Common myeloid progenitor, CD34-positive (primary cell): ENCODE results near the gene AKAP13.

Experiments used
- CTCF ChIA-PET: fragments of 350-600 bp; sonication (Branson Sonifier 250); formaldehyde crosslinking; loops from one replicate; lab custom pipeline; 2021; ENCODE audit warnings: antibody characterized with exemption; lab: Charles Lee
- POLR2A ChIA-PET: fragments of 350-600 bp; sonication (Branson Sonifier 250); formaldehyde crosslinking; loops from one replicate; lab custom pipeline; 2021; ENCODE audit warnings: antibody characterized with exemption; lab: Charles Lee
- DNase-seq, 3 donors: peaks; one replicate each; pipeline versions ENCODE4 v3.0.0 to v3.0.0-alpha.2; 2013
- H3K27ac ChIP-seq, 2 experiments: 1 replicate in 1 of 2; 2 replicates in 1 of 2; pipeline ENCODE4 v1.7.0; 2013; ENCODE audit warnings: inconsistent platforms in 2 of 2, low read length in 2 of 2, mild to moderate bottlenecking in 2 of 2, low read depth in 1 of 2, moderate library complexity in 1 of 2; ENCODE audit not compliant: severe bottlenecking in 2 of 2, insufficient read depth in 1 of 2, poor library complexity in 1 of 2
- H3K27me3 ChIP-seq, 5 experiments: replicated peaks in 2 of 5; 1 replicate in 3 of 5; 2 replicates in 2 of 5; pipeline versions ENCODE4 v1.6.1 to v1.7.0; 2013; ENCODE audit warnings: low read length in 4 of 5, mild to moderate bottlenecking in 2 of 5, moderate library complexity in 2 of 5, inconsistent platforms in 1 of 5; ENCODE audit not compliant: insufficient read depth in 5 of 5, control insufficient read depth in 4 of 5
- H3K36me3 ChIP-seq, 4 experiments: 1 replicate in 2 of 4; 2 replicates in 2 of 4; pipeline versions ENCODE4 v1.6.1 to v1.7.0; 2013; ENCODE audit warnings: low read length in 3 of 4, control low read depth in 1 of 4, mild to moderate bottlenecking in 1 of 4; ENCODE audit not compliant: control insufficient read depth in 4 of 4, insufficient read depth in 4 of 4
- H3K4me1 ChIP-seq, 4 experiments: 1 replicate in 3 of 4; 2 replicates in 1 of 4; pipeline versions ENCODE4 v1.6.1 to v1.7.1; 2013; ENCODE audit warnings: low read length in 3 of 4, mild to moderate bottlenecking in 3 of 4, control low read depth in 1 of 4, inconsistent platforms in 1 of 4, moderate library complexity in 1 of 4; ENCODE audit not compliant: control insufficient read depth in 4 of 4, insufficient read depth in 4 of 4; ENCODE audit errors: control extremely low read depth in 1 of 4
- H3K4me3 ChIP-seq, 7 experiments: 1 replicate in 4 of 7; 2 replicates in 3 of 7; pipeline versions ENCODE4 v1.5.1 to v1.7.0; 2013; ENCODE audit warnings: mild to moderate bottlenecking in 7 of 7, low read length in 6 of 7, moderate library complexity in 6 of 7, inconsistent platforms in 2 of 7, low read depth in 2 of 7, control low read depth in 1 of 7; ENCODE audit not compliant: insufficient read depth in 4 of 7, control insufficient read depth in 1 of 7; ENCODE audit errors: extremely low read depth in 1 of 7
- H3K9me3 ChIP-seq, 5 experiments: 1 replicate in 4 of 5; 2 replicates in 1 of 5; pipeline versions ENCODE4 v1.6.1 to v1.7.1; 2013; ENCODE audit warnings: low read length in 4 of 5, mild to moderate bottlenecking in 2 of 5, inconsistent platforms in 1 of 5, low read depth in 1 of 5, moderate library complexity in 1 of 5; ENCODE audit not compliant: control insufficient read depth in 4 of 5, insufficient read depth in 2 of 5; ENCODE audit errors: control extremely low read depth in 1 of 5
- WGBS: methylation state at CpG from one replicate; pipeline ENCODE4 v1.1.5; 2013; ENCODE audit not compliant: insufficient coverage; 5-methylcytosine and 5-hydroxymethylcytosine counted together

Gene AKAP13

GRCh38 chr15:85541744-85542143 lies 161.3 kb downstream of the AKAP13 start:
- H3K4me1 ChIP-seq, result peaks cover 17 to 38% (median 25%) of the 10 kb centered on the region in 4 experiments
- H3K27ac ChIP-seq, result no peak overlapping the region
- 100% methylated on average over 1 of the region's 1 CpG for WGBS
- ChIA-PET CTCF (interaction anchor here (0.9 to 2.6 kb wide), 4 partner anchors 17 to 37 kb away, joined by 3 to 8 read pairs (median 4); no protein-coding TSS in a partner anchor), POLR2A (interaction anchor here (1.3 kb wide), 1 partner anchor 41 kb away, joined by 4 read pairs; no protein-coding TSS in a partner anchor)
- H3K4me3 ChIP-seq, result no peak overlapping the region
- H3K36me3 ChIP-seq, result peaks cover 0 to 3% (median 0%) of the 10 kb centered on the region in 4 experiments
- H3K9me3 ChIP-seq, result no peaks in the 10 kb centered on the region
- no peaks in the 10 kb centered on the region for H3K27me3 ChIP-seq
- peak in 1 of 3 donors; percentile 29 for DNase-seq

GRCh38 chr15:85542488-85542887 lies 162.1 kb downstream of the AKAP13 start:
- Histone ChIP-seq H3K4me1 (peaks cover 17 to 46% (median 30%) of the 10 kb centered on the region in 4 experiments), H3K27ac (no peak overlapping the region), H3K4me3 (no peak overlapping the region), H3K27me3 (no peaks in the 10 kb centered on the region), H3K9me3 (no peaks in the 10 kb centered on the region), H3K36me3 (peaks cover 0 to 3% (median 0%) of the 10 kb centered on the region in 4 experiments)
- DNase-seq, result no peak
- 100% methylated on average over 3 of the region's 3 CpGs for WGBS
- CTCF ChIA-PET, result interaction anchor here (0.9 to 2.6 kb wide), 3 partner anchors 16 to 37 kb away, joined by 3 to 8 read pairs (median 4); no protein-coding TSS in a partner anchor
- POLR2A ChIA-PET, result interaction anchor here (1.3 kb wide), 1 partner anchor 40 kb away, joined by 4 read pairs; no protein-coding TSS in a partner anchor

- H3K27ac ChIP-seq, result no peak overlapping the region
- no peaks in the 10 kb centered on the region for H3K27me3 ChIP-seq
- no peak overlapping the region for H3K4me3 ChIP-seq
- H3K4me1 ChIP-seq, result peaks cover 20 to 50% (median 32%) of the 10 kb centered on the region in 4 experiments
- ChIA-PET CTCF (interaction anchor here (0.9 to 2.6 kb wide), 7 partner anchors 9 to 54 kb away, joined by 3 to 12 read pairs (median 4); no protein-coding TSS in a partner anchor), POLR2A (interaction anchor here (1.3 kb wide), 1 partner anchor 39 kb away, joined by 4 read pairs; no protein-coding TSS in a partner anchor)
- no peaks in the 10 kb centered on the region for H3K9me3 ChIP-seq
- WGBS, result 84% methylated on average over 3 of the region's 3 CpGs
- DNase-seq, result peak in 1 of 3 donors; percentile 44
- peaks cover 0 to 3% (median 0%) of the 10 kb centered on the region in 4 experiments for H3K36me3 ChIP-seq
These were observed 162.5 kb downstream of the AKAP13 start for GRCh38 chr15:85542895-85543331.

GRCh38 chr15:85543741-85544155 lies 163.3 kb downstream of the AKAP13 start:
- WGBS, result 34% methylated on average over 12 of the region's 15 CpGs
- POLR2A ChIA-PET, result interaction anchor here (0.5 kb wide), 1 partner anchor 547 kb away, joined by 5 read pairs; no protein-coding TSS in a partner anchor
- no peaks in the 10 kb centered on the region for H3K27me3 ChIP-seq
- peak; percentile 75 to 93 (median 88) for DNase-seq
- H3K9me3 ChIP-seq, result no peaks in the 10 kb centered on the region
- CTCF ChIA-PET, result interaction anchor here (0.6 to 1.5 kb wide), 7 partner anchors 10 to 54 kb away, joined by 3 to 12 read pairs (median 3); no protein-coding TSS in a partner anchor
- H3K4me1 ChIP-seq, result peaks cover 22 to 53% (median 33%) of the 10 kb centered on the region in 4 experiments
- peaks cover 0 to 3% (median 0%) of the 10 kb centered on the region in 4 experiments for H3K36me3 ChIP-seq
- peak overlapping the region; percentile 27 to 39 for H3K27ac ChIP-seq
- peak overlapping the region in 5 of 7 experiments; percentile 21 to 63 (median 41) for H3K4me3 ChIP-seq

GRCh38 chr15:85545185-85545584 lies 164.8 kb downstream of the AKAP13 start:
- no CpG with 5 or more reads among the region's 1 CpG for WGBS
- peak overlapping the region in 1 of 2 experiments; percentile 37 for H3K27ac ChIP-seq
- no peaks in the 10 kb centered on the region for H3K9me3 ChIP-seq
- DNase-seq, result peak in 1 of 3 donors; percentile 23
- H3K4me1 ChIP-seq, result peaks cover 22 to 53% (median 33%) of the 10 kb centered on the region in 4 experiments
- POLR2A ChIA-PET, result interaction anchor here (0.6 kb wide), 1 partner anchor 27 kb away, joined by 3 read pairs; no protein-coding TSS in a partner anchor
- peaks cover 0 to 3% (median 0%) of the 10 kb centered on the region in 4 experiments for H3K36me3 ChIP-seq
- H3K27me3 ChIP-seq, result no peaks in the 10 kb centered on the region
- CTCF ChIA-PET, result interaction anchor here (1.0 to 2.0 kb wide), 5 partner anchors 10 to 71 kb away, joined by 3 to 5 read pairs (median 4); no protein-coding TSS in a partner anchor
- H3K4me3 ChIP-seq, result peak overlapping the region in 3 of 7 experiments; percentile 12 to 23 (median 18)

- Histone ChIP-seq H3K4me1 (peaks cover 22 to 53% (median 33%) of the 10 kb centered on the region in 4 experiments), H3K9me3 (no peaks in the 10 kb centered on the region), H3K4me3 (peak overlapping the region in 1 of 7 experiments; percentile 12), H3K27ac (peak overlapping the region in 1 of 2 experiments; percentile 37), H3K36me3 (peaks cover 0 to 3% (median 0%) of the 10 kb centered on the region in 4 experiments), H3K27me3 (no peaks in the 10 kb centered on the region)
- 17% methylated on average over 1 of the region's 3 CpGs for WGBS
- ChIA-PET CTCF (interaction anchor here (0.6 to 2.0 kb wide), 7 partner anchors 10 to 149 kb away, joined by 3 to 5 read pairs (median 4); no protein-coding TSS in a partner anchor), POLR2A (no interaction called here)
- DNase-seq, result peak; percentile 37 to 74 (median 62)
These were observed 165.3 kb downstream of the AKAP13 start for GRCh38 chr15:85545752-85546151.
